Transverse colon (tissue), 4 donors: ENCODE results near the gene FOXL3.

Experiments used
- EP300 ChIP-seq: sonication (generic); formaldehyde crosslinking; IDR thresholded peaks from one replicate; pipeline ENCODE4 v1.6.1; 2017; ENCODE audit warnings: antibody characterized with exemption, low read depth
- POLR2A ChIP-seq: fragments of 450-650 bp; IDR thresholded peaks from one replicate; pipeline ENCODE4 v1.6.1; 2016; ENCODE audit warnings: antibody characterized with exemption, mild to moderate bottlenecking, moderate library complexity
- POLR2AphosphoS5 ChIP-seq, 3 donors: sonication (generic); formaldehyde crosslinking; IDR thresholded peaks; one replicate each; pipeline ENCODE4 v1.6.1; 2016; ENCODE audit warnings: antibody characterized with exemption in 3 of 3
- TF ChIP-seq, protein P1 (sequence below), 5 experiments: fragments of 200-600 bp in 3 of 5; fragments of 450-650 bp in 2 of 5; sonication (generic) in 3 of 5; IDR thresholded peaks; 1 replicate in 2 of 5; 2 replicates in 3 of 5; pipeline ENCODE4 v1.5.1; 2016 to 2017; ENCODE audit warnings: antibody characterized with exemption in 5 of 5, inconsistent platforms in 3 of 5, mild to moderate bottlenecking in 2 of 5, moderate library complexity in 1 of 5

DNA sequence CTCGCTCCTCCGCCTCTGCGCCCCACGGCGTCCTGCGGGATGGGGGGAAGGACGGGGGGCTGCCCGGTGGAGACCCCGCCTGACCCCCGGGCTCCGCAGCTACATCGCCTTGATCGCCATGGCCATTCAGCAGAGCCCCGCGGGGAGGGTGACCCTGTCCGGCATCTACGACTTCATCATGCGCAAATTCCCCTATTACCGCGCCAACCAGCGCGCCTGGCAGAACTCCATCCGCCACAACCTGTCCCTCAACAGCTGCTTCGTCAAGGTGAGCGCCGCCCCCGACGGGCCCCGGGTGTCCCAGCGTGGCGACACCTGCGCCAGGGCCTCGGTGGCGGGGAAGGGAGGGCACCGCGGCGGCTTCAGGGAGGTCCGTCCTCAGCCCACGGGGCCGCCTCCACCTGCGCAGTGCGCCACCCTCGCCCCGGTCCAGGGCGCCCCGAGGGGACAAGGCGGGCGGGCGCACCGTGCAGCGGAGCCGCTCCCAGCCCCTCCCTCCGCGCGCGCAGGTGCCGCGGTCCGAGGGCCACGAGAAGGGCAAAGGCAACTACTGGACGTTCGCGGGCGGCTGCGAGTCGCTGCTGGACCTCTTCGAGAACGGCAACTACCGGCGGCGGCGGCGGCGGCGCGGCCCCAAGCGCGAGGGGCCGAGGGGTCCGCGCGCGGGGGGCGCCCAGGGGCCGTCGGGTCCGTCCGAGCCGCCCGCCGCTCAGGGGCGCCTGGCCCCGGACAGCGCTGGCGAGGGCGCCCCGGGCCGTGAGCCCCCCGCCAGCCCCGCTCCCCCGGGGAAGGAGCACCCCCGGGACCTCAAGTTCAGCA lies 793 bp downstream of the FOXL3 start:
- no peak for TF ChIP-seq POLR2AphosphoS5 (IDR thresholded peaks at IDR 0.05)
- TF ChIP-seq, protein P1, sequence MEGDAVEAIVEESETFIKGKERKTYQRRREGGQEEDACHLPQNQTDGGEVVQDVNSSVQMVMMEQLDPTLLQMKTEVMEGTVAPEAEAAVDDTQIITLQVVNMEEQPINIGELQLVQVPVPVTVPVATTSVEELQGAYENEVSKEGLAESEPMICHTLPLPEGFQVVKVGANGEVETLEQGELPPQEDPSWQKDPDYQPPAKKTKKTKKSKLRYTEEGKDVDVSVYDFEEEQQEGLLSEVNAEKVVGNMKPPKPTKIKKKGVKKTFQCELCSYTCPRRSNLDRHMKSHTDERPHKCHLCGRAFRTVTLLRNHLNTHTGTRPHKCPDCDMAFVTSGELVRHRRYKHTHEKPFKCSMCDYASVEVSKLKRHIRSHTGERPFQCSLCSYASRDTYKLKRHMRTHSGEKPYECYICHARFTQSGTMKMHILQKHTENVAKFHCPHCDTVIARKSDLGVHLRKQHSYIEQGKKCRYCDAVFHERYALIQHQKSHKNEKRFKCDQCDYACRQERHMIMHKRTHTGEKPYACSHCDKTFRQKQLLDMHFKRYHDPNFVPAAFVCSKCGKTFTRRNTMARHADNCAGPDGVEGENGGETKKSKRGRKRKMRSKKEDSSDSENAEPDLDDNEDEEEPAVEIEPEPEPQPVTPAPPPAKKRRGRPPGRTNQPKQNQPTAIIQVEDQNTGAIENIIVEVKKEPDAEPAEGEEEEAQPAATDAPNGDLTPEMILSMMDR (IDR thresholded peaks at IDR 0.05), result no peak
- no peak for TF ChIP-seq POLR2A
- TF ChIP-seq EP300, result no peak
